T-helper 2 cell (primary cell): Measurements from ENCODE around the gene CEACAM18.
A peak's percentile ranks its signal among the peaks of the same experiment; 100 is the strongest.

Source experiments
- DNase-seq, 5 experiments: peaks; one replicate each; pipeline versions ENCODE4 v3.0.0 to v3.0.0-alpha.2; 2012 to 2022

CEACAM18 gene

DNA sequence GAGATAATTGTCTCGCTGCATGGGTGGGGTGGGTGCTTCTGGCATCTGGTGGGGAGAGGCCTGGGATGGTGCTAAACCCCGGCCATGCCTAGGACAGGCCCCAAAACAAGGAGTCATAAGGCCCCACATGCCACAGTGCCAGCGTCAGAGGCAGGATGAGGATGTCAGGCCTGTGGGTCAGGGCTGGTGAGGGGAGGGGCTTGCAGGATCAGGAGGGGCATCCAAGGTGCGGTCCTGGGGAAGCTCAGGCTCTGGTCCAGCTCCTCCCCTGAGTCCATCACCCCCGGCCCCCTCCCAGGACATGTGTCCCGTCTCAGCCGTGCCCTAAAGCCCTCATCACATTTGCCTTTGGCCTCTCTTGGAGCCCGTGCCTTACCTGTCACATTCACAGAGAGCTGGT is 22.6 kb downstream of the CEACAM18 start:
- DNase-seq, result peak in 1 of 5 experiments; percentile 13

DNA sequence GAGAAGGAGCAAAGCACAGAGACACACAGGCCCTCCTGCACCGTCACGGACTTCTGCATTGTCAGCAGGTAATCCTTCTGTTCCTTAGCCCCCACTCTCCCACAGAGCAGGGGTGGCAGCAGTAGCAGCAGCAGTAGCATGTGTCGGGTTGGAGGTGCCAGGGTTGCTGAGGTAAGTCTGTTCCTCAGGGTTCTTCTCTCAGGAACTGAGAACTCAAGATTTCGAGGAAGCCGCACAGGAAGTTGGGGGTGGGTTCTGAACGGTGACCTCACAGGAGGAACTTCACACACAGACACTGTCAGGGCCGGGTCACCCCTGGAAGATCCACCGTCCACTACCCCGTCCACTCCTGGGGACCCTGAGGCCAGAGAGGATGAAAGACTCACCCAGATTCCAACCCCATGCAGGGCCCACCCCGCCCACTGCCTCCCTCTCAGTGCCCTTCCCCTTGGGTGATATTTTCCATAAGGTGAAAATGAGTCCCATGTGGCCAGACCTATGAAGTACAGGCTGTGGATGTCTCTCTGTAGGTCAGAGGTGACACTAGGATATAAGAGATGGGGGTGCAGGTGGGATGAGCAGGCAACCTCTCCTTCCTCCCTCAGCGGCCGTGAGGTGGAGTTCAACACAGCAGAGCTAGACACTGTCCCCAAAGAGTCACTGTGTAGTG is 23.4 kb downstream of the CEACAM18 start, which contains the start of gene SIGLEC12:
Gene SIGLEC12 (minus strand): TSS at position 207 of the 670 bp plus-strand sequence. CDS start 67 bp downstream, at position 140.
- peak in 1 of 5 experiments; percentile 60 for DNase-seq

- DNase-seq, result no peak
These were observed 25.0 kb downstream of the CEACAM18 start for GRCh38 chr19:51503286-51503817.

GRCh38 chr19:51503896-51504295 is 25.6 kb downstream of the CEACAM18 start:
- no peak for DNase-seq

GRCh38 chr19:51505904-51506303 is 27.6 kb downstream of the CEACAM18 start:
- no peak for DNase-seq

GRCh38 chr19:51507192-51507591 is 28.9 kb downstream of the CEACAM18 start:
- no peak for DNase-seq

- DNase-seq, result no peak
These were observed 29.3 kb downstream of the CEACAM18 start for GRCh38 chr19:51507640-51508058.

- DNase-seq, result no peak
These were observed 29.9 kb downstream of the CEACAM18 start for GRCh38 chr19:51508059-51508733.

DNA sequence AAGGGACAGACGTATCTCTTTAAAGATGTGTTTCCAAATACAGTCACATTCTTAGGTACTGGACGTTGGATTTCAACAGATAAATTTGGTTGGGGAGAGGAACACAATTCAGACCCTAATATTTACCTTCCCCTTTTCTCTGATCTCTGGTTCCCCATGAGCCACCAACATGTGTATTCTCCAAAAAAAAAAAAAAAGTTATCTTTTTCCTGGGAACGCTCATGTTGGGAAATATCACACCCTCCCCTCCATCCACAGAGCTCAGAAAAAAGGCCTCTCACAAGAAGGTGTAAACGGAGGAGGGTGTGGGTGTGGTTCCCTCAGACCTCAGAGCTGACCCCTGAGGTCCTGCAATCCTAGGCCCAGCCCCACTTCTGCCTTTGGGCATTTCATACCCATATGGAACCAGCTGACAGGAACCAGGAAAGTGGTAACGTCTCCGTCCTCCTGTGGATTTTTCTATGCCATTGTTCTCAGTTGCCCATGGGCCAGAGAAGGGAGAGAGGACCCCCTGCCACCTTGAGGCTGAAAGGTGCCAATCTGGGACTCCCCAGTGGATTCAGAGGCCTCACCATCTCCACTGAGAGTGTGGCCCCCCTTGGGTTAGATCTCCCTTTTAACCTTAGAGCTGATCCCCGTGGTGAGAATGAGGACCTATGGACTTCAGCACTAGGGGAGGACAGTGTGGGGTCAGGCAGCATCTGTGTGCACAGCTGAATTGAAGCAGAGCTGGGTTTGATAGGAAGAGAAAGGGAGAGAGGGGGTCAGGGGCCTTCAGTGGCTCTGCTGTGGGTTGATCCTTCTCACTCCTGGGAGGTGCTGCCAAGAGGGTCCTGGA is 31.7 kb downstream of the CEACAM18 start:
- DNase-seq, result no peak

DNA sequence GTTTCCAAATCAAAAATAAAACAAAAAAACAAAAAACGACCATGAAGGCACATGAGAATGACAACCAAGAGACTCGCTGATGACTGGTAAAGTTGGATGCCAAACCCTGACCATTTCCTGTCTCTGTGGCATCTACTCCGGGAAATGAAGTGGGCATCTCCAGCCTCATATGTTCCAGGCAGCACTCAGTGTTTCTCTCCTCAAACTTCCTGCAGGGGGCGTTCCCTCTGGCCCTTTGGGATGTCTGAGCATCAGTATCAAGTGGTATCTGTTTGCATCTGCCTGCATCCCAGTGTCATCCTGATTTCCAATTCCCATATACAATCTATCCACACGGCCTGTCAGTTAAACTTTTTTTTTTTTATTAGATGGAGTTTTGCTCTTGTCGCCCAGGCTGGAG is 33.0 kb downstream of the CEACAM18 start:
- peak in 1 of 5 experiments; percentile 15 for DNase-seq

DNA sequence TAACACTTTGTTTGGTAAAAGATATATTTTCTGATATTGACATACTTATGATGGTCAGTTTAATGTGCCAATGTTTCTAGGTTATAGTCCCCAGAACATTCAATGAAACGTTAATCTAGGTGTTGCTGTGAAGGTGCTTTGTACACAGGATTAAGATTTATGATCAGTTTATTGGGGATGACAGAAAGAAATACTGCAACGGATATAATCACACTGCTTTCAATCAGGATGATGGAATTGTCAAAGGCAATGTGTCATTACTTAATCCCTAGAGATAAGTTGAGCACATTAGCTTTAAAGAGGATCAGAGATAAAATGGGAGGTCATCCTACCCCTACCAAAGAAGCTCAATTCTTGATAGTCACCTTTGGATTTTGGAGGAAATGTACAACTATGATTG is 35.6 kb downstream of the CEACAM18 start:
- DNase-seq, result no peak

GRCh38 chr19:51514866-51515481 is 36.6 kb downstream of the CEACAM18 start:
- peak in 1 of 5 experiments; percentile 60 for DNase-seq

DNA sequence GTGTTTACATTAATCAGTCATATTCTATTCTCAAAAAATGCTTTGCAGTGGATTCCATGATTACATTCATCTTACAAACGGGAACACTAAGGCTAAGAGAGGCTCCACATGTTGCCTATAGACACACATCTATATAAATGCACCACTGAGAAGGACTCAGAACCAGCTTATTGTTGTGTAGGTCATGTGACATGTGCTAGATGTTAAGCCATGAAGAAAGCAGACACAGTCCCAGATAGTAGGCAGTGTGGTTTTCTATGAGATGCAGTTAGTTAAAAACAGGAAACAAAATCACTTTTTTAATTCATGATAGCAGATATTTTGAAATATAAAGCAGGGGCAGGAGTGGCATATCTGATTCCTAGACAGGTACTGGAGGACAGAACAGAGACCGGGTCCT is 42.4 kb downstream of the CEACAM18 start:
- DNase-seq, result peak in 1 of 5 experiments; percentile 23

- no peak for DNase-seq
These were observed 43.0 kb downstream of the CEACAM18 start for GRCh38 chr19:51521357-51521756.

- no peak for DNase-seq
These were observed 43.4 kb downstream of the CEACAM18 start for GRCh38 chr19:51521781-51522180.

GRCh38 chr19:51524666-51525264 is 46.4 kb downstream of the CEACAM18 start:
- no peak for DNase-seq

DNA sequence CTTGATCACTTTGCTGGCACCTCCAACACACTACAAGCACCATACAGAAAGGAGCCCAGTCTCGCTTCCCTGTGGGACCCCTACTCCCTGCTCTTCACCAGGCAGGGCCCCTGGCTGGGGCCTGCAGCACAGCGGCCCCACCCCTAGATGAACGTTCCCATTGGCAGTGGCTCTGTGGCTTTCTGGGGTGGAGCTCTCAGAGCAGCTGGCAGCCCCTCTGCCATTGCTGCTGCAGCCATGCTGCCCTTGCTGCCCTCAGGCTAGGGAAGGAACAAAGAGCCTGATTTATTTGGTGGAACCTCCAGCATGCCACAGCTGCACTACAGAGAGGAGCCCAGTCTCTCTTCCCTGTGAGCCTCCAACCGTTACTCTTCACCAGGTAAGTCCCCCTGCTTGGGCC is 47.3 kb downstream of the CEACAM18 start:
- no peak for DNase-seq

- DNase-seq, result no peak
These were observed 51.0 kb downstream of the CEACAM18 start for GRCh38 chr19:51529301-51529700.

- DNase-seq, result no peak
These were observed 52.3 kb downstream of the CEACAM18 start for GRCh38 chr19:51530616-51531015.

- DNase-seq, result peak in 1 of 5 experiments; percentile 45
These were observed 53.3 kb downstream of the CEACAM18 start, which contains the start of gene SIGLEC6 for GRCh38 chr19:51531349-51532315. Gene SIGLEC6 (minus strand): TSS chr19:51531670. CDS start chr19:51531648, 22 bp downstream.

DNA sequence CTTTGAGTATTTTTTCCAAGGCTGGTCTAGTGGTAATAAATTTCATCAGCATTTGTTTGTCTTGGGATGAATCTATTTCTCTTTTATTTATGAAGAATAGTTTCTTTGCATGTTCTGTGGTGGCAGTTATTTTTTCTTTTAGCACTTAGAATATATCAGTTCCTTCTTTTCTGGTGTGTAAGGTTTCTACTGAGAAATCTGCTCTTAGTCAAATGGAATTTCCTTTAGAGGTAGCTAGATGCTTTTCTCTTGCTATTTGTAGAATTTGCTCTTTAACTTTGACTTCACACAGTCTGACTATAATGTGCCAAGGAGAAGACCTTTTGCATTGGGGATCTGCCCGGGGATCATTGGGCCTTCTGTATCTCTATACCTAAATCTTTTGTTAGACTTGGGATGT is 57.2 kb downstream of the CEACAM18 start:
- DNase-seq, result no peak
